Natural killer cell (primary cell): Measurements from ENCODE around the gene RHOXF1. TPM values are rescaled to one million over a fixed set of nuclear protein-coding genes. Genes with fewer than 3 reads are reported as not detected.
A peak's percentile ranks its signal among the peaks of the same experiment; 100 is the strongest.
"Not testable (repeated sequence)": the region's sequence is repeated elsewhere in the genome, so short reads cannot be mapped to it uniquely, and the experiment has no call there.

Experiments
- ATAC-seq, 3 donors: fragments of 150-1000 bp in 2 of 3; fragments of 200-7000 bp in 1 of 3; cut with Tn5 transposase; 1 replicate in 1 of 3; 2 replicates in 2 of 3; pipeline ENCODE4 v1.10.0; 2021; ENCODE audit warnings: mild to moderate bottlenecking in 2 of 3, moderate library complexity in 2 of 3
- DNase-seq, 2 donors: peaks; one replicate each; pipeline versions ENCODE4 v3.0.0 to v3.0.0-alpha.2; 2013 to 2021; ENCODE audit warnings: mixed read lengths in 1 of 2
- H3K27ac ChIP-seq: one replicate; pipeline ENCODE4 v1.5.1; 2013; ENCODE audit warnings: mild to moderate bottlenecking, low read length
- H3K27me3 ChIP-seq: one replicate; pipeline ENCODE4 v1.6.1; 2013; ENCODE audit warnings: low read length; ENCODE audit not compliant: control insufficient read depth, insufficient read depth
- H3K36me3 ChIP-seq: one replicate; pipeline ENCODE4 v1.6.1; 2013; ENCODE audit warnings: low read length; ENCODE audit not compliant: control insufficient read depth, insufficient read depth
- H3K4me1 ChIP-seq: one replicate; pipeline ENCODE4 v1.6.1; 2013; ENCODE audit warnings: low read length; ENCODE audit not compliant: control insufficient read depth, insufficient read depth
- H3K4me3 ChIP-seq: one replicate; pipeline ENCODE4 v1.5.1; 2013; ENCODE audit warnings: low read length
- H3K9me3 ChIP-seq: one replicate; pipeline ENCODE4 v1.6.1; 2013; ENCODE audit warnings: low read length; ENCODE audit not compliant: control insufficient read depth, insufficient read depth
- H3K27ac Mint-ChIP-seq, 2 donors: one replicate each; pipeline ENCODE4 v1.8.0; 2022; ENCODE audit warnings: mild to moderate bottlenecking in 2 of 2, mixed read lengths in 2 of 2, moderate library complexity in 1 of 2
- H3K27me3 Mint-ChIP-seq, 2 donors: one replicate each; pipeline ENCODE4 v1.8.0; 2022; ENCODE audit warnings: low read depth in 2 of 2, mixed read lengths in 2 of 2
- H3K36me3 Mint-ChIP-seq: one replicate; pipeline ENCODE4 v1.8.0; 2022; ENCODE audit warnings: mixed read lengths
- H3K4me1 Mint-ChIP-seq, 2 donors: one replicate each; pipeline ENCODE4 v1.8.0; 2022; ENCODE audit warnings: mixed read lengths in 2 of 2
- H3K4me3 Mint-ChIP-seq: one replicate; pipeline ENCODE4 v1.8.0; 2022; ENCODE audit warnings: mild to moderate bottlenecking, moderate library complexity, mixed read lengths
- H3K9me3 Mint-ChIP-seq, 2 donors: one replicate each; pipeline ENCODE4 v1.8.0; 2022; ENCODE audit warnings: mixed read lengths in 2 of 2
- CTCF ChIP-seq: fragments of 200-600 bp; IDR thresholded peaks from one replicate; pipeline ENCODE4 v1.8.0; 2022; ENCODE audit warnings: antibody characterized with exemption
- WGBS: methylation state at CpG from one replicate; pipeline ENCODE4 v1.1.7; 2013; ENCODE audit warnings: missing lambda C conversion rate; ENCODE audit not compliant: insufficient coverage; 5-methylcytosine and 5-hydroxymethylcytosine counted together
- intact Hi-C: fragments of 100-400 bp; cut with micrococcal nuclease; formaldehyde crosslinking; loops from one replicate; pipeline ENCODE4 v1.14.2; 2022
- total RNA-seq, 4 donors: library from RNA; stranded (reverse); fragments of 120-200 nt in 1 of 4; gene quantifications; one replicate each; pipeline versions ENCODE4 v1.2.3 to v1.2.4, GENCODE V29; 2013 to 2022

RHOXF1 gene
- 1 to 10 TPM in 2 of 3 donors, not detected in 1; 1.4 to 2.6 TPM for total RNA-seq
- 0.86 TPM for total RNA-seq (2013)

GRCh38 chrX:120115438-120115963 lies at the start of gene RHOXF1:
TSS of gene RHOXF1 (minus strand) at chrX:120115913. CDS start at chrX:120115862, 51 bp downstream.
- no peaks in the 10 kb centered on the region for H3K27me3 Mint-ChIP-seq
- no peak for DNase-seq
- WGBS, result 97% methylated on average over 35 of the region's 35 CpGs
- no peak for TF ChIP-seq CTCF
- no peak within 1 kb of the TSS for H3K27ac Mint-ChIP-seq
- H3K27ac ChIP-seq, result no peak within 1 kb of the TSS
- H3K4me1 Mint-ChIP-seq, result no peaks in the 10 kb centered on the region
- no peak for ATAC-seq
- H3K27me3 ChIP-seq, result no peaks in the 10 kb centered on the region
- H3K4me1 ChIP-seq, result no peaks in the 10 kb centered on the region
- intact Hi-C loops, result no loop called here
- H3K9me3 ChIP-seq, result no peaks in the 10 kb centered on the region
- no peak within 1 kb of the TSS for H3K4me3 Mint-ChIP-seq
- no peaks in the 10 kb centered on the region for H3K9me3 Mint-ChIP-seq
- H3K4me3 ChIP-seq, result no peak within 1 kb of the TSS
- H3K36me3 Mint-ChIP-seq, result no peaks in the 10 kb centered on the region
- H3K36me3 ChIP-seq, result no peaks in the 10 kb centered on the region

GRCh38 chrX:120159086-120159485 lies 43.4 kb upstream of the RHOXF1 start:
- H3K9me3 ChIP-seq, intact Hi-C loops, H3K27ac Mint-ChIP-seq, H3K27me3 Mint-ChIP-seq, DNase-seq, H3K4me3 Mint-ChIP-seq, H3K27me3 ChIP-seq, H3K4me1 ChIP-seq, H3K36me3 Mint-ChIP-seq, ATAC-seq, H3K36me3 ChIP-seq, H3K4me1 Mint-ChIP-seq, H3K4me3 ChIP-seq, H3K27ac ChIP-seq, H3K9me3 Mint-ChIP-seq: not testable (repeated sequence)
- 100% methylated on average over 6 of the region's 33 CpGs for WGBS

- ATAC-seq, H3K4me1 Mint-ChIP-seq, H3K27ac ChIP-seq, H3K27ac Mint-ChIP-seq, H3K36me3 ChIP-seq, H3K4me3 ChIP-seq, H3K36me3 Mint-ChIP-seq, DNase-seq, H3K27me3 ChIP-seq, H3K9me3 ChIP-seq, H3K4me3 Mint-ChIP-seq, H3K4me1 ChIP-seq, H3K27me3 Mint-ChIP-seq, intact Hi-C loops, H3K9me3 Mint-ChIP-seq: not testable (repeated sequence)
- WGBS, result no CpG with 5 or more reads among the region's 15 CpGs
Observed at GRCh38 chrX:120158313-120158712, 42.6 kb upstream of the RHOXF1 start, which contains the start of gene RHOXF2. TSS of gene RHOXF2 (plus strand) at chrX:120158613. CDS start at chrX:120158751, 138 bp downstream.

- ATAC-seq, result peak in 2 of 3 donors; percentile 42 to 72
- H3K27me3 ChIP-seq, H3K4me3 ChIP-seq, H3K9me3 ChIP-seq, H3K4me1 ChIP-seq, H3K9me3 Mint-ChIP-seq, H3K27ac Mint-ChIP-seq, H3K27me3 Mint-ChIP-seq, H3K36me3 ChIP-seq, H3K27ac ChIP-seq, H3K4me3 Mint-ChIP-seq, H3K36me3 Mint-ChIP-seq, DNase-seq, intact Hi-C loops: not testable (repeated sequence)
- no CpG with 5 or more reads among the region's 12 CpGs for WGBS
- H3K4me1 Mint-ChIP-seq, result peaks cover 23 to 26% of the 10 kb centered on the region in 2 donors
Observed at GRCh38 chrX:120150109-120150744, 34.5 kb upstream of the RHOXF1 start.

- H3K9me3 ChIP-seq, result no peaks in the 10 kb centered on the region
- no peak overlapping the region for H3K4me3 Mint-ChIP-seq
- no peaks in the 10 kb centered on the region for H3K36me3 Mint-ChIP-seq
- H3K27me3 ChIP-seq, result no peaks in the 10 kb centered on the region
- ATAC-seq, result no peak
- no peak overlapping the region for H3K4me3 ChIP-seq
- intact Hi-C loops, result no loop called here
- no peak for DNase-seq
- H3K27ac ChIP-seq, result no peak overlapping the region
- H3K4me1 ChIP-seq, result peaks cover 16% of the 10 kb centered on the region
- peaks cover 36 to 43% of the 10 kb centered on the region in 2 donors for H3K4me1 Mint-ChIP-seq
- H3K27ac Mint-ChIP-seq, result peak overlapping the region in 1 of 2 donors; percentile 84
- H3K9me3 Mint-ChIP-seq, result no peaks in the 10 kb centered on the region
- H3K36me3 ChIP-seq, result no peaks in the 10 kb centered on the region
- H3K27me3 Mint-ChIP-seq, result peaks cover 0 to 12% of the 10 kb centered on the region in 2 donors
- no peak for TF ChIP-seq CTCF
- WGBS, result 83% methylated on average over 8 of the region's 8 CpGs
Observed at GRCh38 chrX:120147537-120147936, 31.8 kb upstream of the RHOXF1 start.

GRCh38 chrX:120146323-120146722 lies 30.6 kb upstream of the RHOXF1 start:
- H3K4me1 Mint-ChIP-seq, result peaks cover 36 to 43% of the 10 kb centered on the region in 2 donors
- H3K4me3 ChIP-seq, ATAC-seq, H3K36me3 ChIP-seq, DNase-seq, H3K36me3 Mint-ChIP-seq, H3K9me3 ChIP-seq, intact Hi-C loops, H3K4me3 Mint-ChIP-seq, H3K27me3 ChIP-seq, H3K27ac ChIP-seq, H3K9me3 Mint-ChIP-seq: not testable (repeated sequence)
- peak overlapping the region; percentile 50 to 84 for H3K27ac Mint-ChIP-seq
- WGBS, result 100% methylated on average over 1 of the region's 1 CpG
- peaks cover 16% of the 10 kb centered on the region for H3K4me1 ChIP-seq
- peaks cover 0 to 12% of the 10 kb centered on the region in 2 donors for H3K27me3 Mint-ChIP-seq
